GM18870 (cell line): ENCODE data around the gene GOLT1B.

Experiments
- ATAC-seq: cut with Tn5 transposase; IDR thresholded peaks from one replicate; pipeline ENCODE4 v1.9.1; 2021; ENCODE audit warnings: moderate library complexity; ENCODE audit not compliant: unreplicated experiment

The GOLT1B gene

GRCh38 chr12:21521541-21521940, 20.0 kb downstream of the GOLT1B start:
- ATAC-seq: no peak

- ATAC-seq: no peak
Measured at GRCh38 chr12:21523148-21523547, 21.6 kb downstream of the GOLT1B start.

GRCh38 chr12:21526053-21526452, 24.5 kb downstream of the GOLT1B start, which contains the start of gene SPX:
Gene SPX (plus strand): TSS chr12:21526296. CDS start chr12:21526473, 177 bp downstream.
- ATAC-seq: no peak

- no peak for ATAC-seq
Measured at GRCh38 chr12:21526721-21527345, 25.2 kb downstream of the GOLT1B start.

- ATAC-seq: peak; percentile 92
Measured at GRCh38 chr12:21527451-21528180, 26.0 kb downstream of the GOLT1B start.

GRCh38 chr12:21528953-21529352, 27.4 kb downstream of the GOLT1B start:
- ATAC-seq: no peak

GRCh38 chr12:21529456-21529855, 27.9 kb downstream of the GOLT1B start:
- no peak for ATAC-seq

- ATAC-seq: no peak
Measured at GRCh38 chr12:21538061-21538653, 36.6 kb downstream of the GOLT1B start.

- ATAC-seq: no peak
Measured at GRCh38 chr12:21539797-21540196, 38.2 kb downstream of the GOLT1B start.

GRCh38 chr12:21541773-21542172, 40.2 kb downstream of the GOLT1B start:
- no peak for ATAC-seq

GRCh38 chr12:21542403-21542802, 40.8 kb downstream of the GOLT1B start:
- no peak for ATAC-seq

GRCh38 chr12:21543151-21543550, 41.6 kb downstream of the GOLT1B start:
- ATAC-seq: no peak

- no peak for ATAC-seq
Measured at GRCh38 chr12:21545557-21545956, 44.0 kb downstream of the GOLT1B start.

GRCh38 chr12:21546716-21547115, 45.1 kb downstream of the GOLT1B start:
- ATAC-seq: no peak

- no peak for ATAC-seq
Measured at GRCh38 chr12:21547437-21547836, 45.8 kb downstream of the GOLT1B start.

- no peak for ATAC-seq
Measured at GRCh38 chr12:21551841-21552465, 50.4 kb downstream of the GOLT1B start.

GRCh38 chr12:21552635-21553328, 51.2 kb downstream of the GOLT1B start:
- ATAC-seq: no peak

GRCh38 chr12:21553329-21553675, 51.7 kb downstream of the GOLT1B start:
- ATAC-seq: no peak

- ATAC-seq: no peak
Measured at GRCh38 chr12:21558100-21558679, 56.6 kb downstream of the GOLT1B start.

- ATAC-seq: no peak
Measured at GRCh38 chr12:21559855-21560569, 58.4 kb downstream of the GOLT1B start.
